ENCODE results near the gene CNNM1. TPM values are rescaled to one million over a fixed set of nuclear protein-coding genes. Genes with fewer than 3 reads are reported as not detected.

CNNM1 gene
- total RNA-seq, 1 experiment from 2014 or later = 0.90 TPM

DNA sequence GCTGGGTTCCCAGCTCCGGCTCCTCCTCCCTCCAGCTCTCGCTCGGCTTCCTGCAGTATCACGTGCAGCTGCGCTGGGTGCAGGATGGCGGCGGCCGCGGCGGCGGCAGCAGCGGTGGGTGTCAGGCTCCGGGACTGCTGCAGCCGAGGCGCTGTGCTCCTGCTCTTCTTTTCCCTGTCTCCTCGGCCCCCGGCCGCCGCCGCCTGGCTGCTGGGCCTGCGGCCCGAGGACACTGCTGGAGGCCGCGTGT is at the start of gene CNNM1 (continued):
- TF ChIP-seq, protein P1, sequence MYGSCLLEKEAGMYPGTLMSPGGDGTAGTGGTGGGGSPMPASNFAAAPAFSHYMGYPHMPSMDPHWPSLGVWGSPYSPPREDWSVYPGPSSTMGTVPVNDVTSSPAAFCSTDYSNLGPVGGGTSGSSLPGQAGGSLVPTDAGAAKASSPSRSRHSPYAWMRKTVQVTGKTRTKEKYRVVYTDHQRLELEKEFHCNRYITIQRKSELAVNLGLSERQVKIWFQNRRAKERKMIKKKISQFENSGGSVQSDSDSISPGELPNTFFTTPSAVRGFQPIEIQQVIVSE (CRISPR knock-in tag; IDR thresholded peaks at IDR 0.05; ENCODE audit: borderline replicate concordance) = no peak
- TF ChIP-seq, protein P2, sequence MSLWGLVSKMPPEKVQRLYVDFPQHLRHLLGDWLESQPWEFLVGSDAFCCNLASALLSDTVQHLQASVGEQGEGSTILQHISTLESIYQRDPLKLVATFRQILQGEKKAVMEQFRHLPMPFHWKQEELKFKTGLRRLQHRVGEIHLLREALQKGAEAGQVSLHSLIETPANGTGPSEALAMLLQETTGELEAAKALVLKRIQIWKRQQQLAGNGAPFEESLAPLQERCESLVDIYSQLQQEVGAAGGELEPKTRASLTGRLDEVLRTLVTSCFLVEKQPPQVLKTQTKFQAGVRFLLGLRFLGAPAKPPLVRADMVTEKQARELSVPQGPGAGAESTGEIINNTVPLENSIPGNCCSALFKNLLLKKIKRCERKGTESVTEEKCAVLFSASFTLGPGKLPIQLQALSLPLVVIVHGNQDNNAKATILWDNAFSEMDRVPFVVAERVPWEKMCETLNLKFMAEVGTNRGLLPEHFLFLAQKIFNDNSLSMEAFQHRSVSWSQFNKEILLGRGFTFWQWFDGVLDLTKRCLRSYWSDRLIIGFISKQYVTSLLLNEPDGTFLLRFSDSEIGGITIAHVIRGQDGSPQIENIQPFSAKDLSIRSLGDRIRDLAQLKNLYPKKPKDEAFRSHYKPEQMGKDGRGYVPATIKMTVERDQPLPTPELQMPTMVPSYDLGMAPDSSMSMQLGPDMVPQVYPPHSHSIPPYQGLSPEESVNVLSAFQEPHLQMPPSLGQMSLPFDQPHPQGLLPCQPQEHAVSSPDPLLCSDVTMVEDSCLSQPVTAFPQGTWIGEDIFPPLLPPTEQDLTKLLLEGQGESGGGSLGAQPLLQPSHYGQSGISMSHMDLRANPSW (CRISPR knock-in tag; conservative IDR thresholded peaks at IDR 0.05; ENCODE audit: low read depth) = no peak
- no peak for TF ChIP-seq ZNF219 (CRISPR knock-in tag; IDR thresholded peaks at IDR 0.05; ENCODE audit: borderline replicate concordance)
- no peak for TF ChIP-seq GTF2I (CRISPR knock-in tag; conservative IDR thresholded peaks at IDR 0.05)
- TF ChIP-seq ZNF671 (CRISPR knock-in tag; IDR thresholded peaks at IDR 0.05) = no peak
- TF ChIP-seq JUN (CRISPR knock-in tag; IDR thresholded peaks at IDR 0.05) = no peak
- TF ChIP-seq GRHL2 (CRISPR knock-in tag; IDR thresholded peaks at IDR 0.05; ENCODE audit: insufficient replicate concordance, severe bottlenecking) = no peak
- TF ChIP-seq, protein P3, sequence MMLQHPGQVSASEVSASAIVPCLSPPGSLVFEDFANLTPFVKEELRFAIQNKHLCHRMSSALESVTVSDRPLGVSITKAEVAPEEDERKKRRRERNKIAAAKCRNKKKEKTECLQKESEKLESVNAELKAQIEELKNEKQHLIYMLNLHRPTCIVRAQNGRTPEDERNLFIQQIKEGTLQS (CRISPR knock-in tag; conservative IDR thresholded peaks at IDR 0.05) = no peak
- TF ChIP-seq, protein P4, sequence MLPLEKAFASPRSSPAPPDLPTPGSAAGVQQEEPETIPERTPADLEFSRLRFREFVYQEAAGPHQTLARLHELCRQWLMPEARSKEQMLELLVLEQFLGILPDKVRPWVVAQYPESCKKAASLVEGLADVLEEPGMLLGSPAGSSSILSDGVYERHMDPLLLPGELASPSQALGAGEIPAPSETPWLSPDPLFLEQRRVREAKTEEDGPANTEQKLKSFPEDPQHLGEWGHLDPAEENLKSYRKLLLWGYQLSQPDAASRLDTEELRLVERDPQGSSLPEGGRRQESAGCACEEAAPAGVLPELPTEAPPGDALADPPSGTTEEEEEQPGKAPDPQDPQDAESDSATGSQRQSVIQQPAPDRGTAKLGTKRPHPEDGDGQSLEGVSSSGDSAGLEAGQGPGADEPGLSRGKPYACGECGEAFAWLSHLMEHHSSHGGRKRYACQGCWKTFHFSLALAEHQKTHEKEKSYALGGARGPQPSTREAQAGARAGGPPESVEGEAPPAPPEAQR (CRISPR knock-in tag; IDR thresholded peaks at IDR 0.05) = no peak
- no peak for TF ChIP-seq MXD4 (CRISPR knock-in tag; IDR thresholded peaks at IDR 0.05; ENCODE audit: borderline replicate concordance)

DNA sequence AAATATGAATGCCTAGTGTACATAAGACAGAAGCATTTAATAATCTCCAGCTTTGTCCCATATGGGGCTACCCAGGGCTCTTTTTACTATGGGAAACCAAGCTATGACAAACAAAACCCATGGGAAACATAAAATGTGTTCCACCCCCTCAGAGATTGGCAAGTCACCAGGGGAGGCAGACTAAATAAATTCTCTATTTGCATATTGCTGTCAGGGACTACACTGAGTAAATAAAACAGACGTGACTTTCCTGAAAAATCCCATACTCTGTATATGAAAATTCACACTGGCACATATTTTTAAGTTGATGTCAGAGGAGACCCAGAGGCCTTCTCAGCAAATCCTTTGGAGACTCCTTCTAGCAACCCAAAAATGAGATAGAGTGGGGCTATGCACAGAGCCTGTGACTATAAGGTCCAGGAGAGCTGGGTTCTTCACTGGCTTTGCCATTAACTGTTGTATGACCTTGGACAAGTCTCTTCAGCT is 49.5 kb upstream of the CNNM1 start:
- Mint-ChIP-seq H3K36me3 (peaks cover 9% of the 10 kb centered on the region), H3K4me1 (peaks cover 14% of the 10 kb centered on the region), H3K9me3 (peaks cover 17% of the 10 kb centered on the region), H3K4me3 (no peak overlapping the region), H3K27ac (no peak overlapping the region), H3K27me3 (ENCODE audit: low read depth) (no peaks in the 10 kb centered on the region; the same call in 1 of the 2 replicates)
- ChIA-PET CTCF (interaction anchor here (1.0 to 1.3 kb wide), 3 partner anchors 425 to 813 kb away, joined by 3 to 5 read pairs (median 4); no protein-coding TSS in a partner anchor), POLR2A (no interaction called here)
- DNase-seq (ENCODE audit: low spot score) = no peak
- TF ChIP-seq HMGA2 (CRISPR knock-in tag; IDR thresholded peaks at IDR 0.05) (no peak), TEAD1 (CRISPR knock-in tag; IDR thresholded peaks at IDR 0.05) (no peak), TEAD4 (CRISPR knock-in tag; IDR thresholded peaks at IDR 0.05) (no peak), RELA (CRISPR knock-in tag; IDR thresholded peaks at IDR 0.05; ENCODE audit: borderline replicate concordance) (no peak), FOXJ3 (CRISPR knock-in tag; IDR thresholded peaks at IDR 0.05; ENCODE audit: borderline replicate concordance) (no peak)
- TF ChIP-seq, protein P5, sequence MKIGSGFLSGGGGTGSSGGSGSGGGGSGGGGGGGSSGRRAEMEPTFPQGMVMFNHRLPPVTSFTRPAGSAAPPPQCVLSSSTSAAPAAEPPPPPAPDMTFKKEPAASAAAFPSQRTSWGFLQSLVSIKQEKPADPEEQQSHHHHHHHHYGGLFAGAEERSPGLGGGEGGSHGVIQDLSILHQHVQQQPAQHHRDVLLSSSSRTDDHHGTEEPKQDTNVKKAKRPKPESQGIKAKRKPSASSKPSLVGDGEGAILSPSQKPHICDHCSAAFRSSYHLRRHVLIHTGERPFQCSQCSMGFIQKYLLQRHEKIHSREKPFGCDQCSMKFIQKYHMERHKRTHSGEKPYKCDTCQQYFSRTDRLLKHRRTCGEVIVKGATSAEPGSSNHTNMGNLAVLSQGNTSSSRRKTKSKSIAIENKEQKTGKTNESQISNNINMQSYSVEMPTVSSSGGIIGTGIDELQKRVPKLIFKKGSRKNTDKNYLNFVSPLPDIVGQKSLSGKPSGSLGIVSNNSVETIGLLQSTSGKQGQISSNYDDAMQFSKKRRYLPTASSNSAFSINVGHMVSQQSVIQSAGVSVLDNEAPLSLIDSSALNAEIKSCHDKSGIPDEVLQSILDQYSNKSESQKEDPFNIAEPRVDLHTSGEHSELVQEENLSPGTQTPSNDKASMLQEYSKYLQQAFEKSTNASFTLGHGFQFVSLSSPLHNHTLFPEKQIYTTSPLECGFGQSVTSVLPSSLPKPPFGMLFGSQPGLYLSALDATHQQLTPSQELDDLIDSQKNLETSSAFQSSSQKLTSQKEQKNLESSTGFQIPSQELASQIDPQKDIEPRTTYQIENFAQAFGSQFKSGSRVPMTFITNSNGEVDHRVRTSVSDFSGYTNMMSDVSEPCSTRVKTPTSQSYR (CRISPR knock-in tag; IDR thresholded peaks at IDR 0.05) = no peak
- TF ChIP-seq, protein P6, sequence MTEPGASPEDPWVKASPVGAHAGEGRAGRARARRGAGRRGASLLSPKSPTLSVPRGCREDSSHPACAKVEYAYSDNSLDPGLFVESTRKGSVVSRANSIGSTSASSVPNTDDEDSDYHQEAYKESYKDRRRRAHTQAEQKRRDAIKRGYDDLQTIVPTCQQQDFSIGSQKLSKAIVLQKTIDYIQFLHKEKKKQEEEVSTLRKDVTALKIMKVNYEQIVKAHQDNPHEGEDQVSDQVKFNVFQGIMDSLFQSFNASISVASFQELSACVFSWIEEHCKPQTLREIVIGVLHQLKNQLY (CRISPR knock-in tag; IDR thresholded peaks at IDR 0.05) = no peak
- TF ChIP-seq, protein P7, sequence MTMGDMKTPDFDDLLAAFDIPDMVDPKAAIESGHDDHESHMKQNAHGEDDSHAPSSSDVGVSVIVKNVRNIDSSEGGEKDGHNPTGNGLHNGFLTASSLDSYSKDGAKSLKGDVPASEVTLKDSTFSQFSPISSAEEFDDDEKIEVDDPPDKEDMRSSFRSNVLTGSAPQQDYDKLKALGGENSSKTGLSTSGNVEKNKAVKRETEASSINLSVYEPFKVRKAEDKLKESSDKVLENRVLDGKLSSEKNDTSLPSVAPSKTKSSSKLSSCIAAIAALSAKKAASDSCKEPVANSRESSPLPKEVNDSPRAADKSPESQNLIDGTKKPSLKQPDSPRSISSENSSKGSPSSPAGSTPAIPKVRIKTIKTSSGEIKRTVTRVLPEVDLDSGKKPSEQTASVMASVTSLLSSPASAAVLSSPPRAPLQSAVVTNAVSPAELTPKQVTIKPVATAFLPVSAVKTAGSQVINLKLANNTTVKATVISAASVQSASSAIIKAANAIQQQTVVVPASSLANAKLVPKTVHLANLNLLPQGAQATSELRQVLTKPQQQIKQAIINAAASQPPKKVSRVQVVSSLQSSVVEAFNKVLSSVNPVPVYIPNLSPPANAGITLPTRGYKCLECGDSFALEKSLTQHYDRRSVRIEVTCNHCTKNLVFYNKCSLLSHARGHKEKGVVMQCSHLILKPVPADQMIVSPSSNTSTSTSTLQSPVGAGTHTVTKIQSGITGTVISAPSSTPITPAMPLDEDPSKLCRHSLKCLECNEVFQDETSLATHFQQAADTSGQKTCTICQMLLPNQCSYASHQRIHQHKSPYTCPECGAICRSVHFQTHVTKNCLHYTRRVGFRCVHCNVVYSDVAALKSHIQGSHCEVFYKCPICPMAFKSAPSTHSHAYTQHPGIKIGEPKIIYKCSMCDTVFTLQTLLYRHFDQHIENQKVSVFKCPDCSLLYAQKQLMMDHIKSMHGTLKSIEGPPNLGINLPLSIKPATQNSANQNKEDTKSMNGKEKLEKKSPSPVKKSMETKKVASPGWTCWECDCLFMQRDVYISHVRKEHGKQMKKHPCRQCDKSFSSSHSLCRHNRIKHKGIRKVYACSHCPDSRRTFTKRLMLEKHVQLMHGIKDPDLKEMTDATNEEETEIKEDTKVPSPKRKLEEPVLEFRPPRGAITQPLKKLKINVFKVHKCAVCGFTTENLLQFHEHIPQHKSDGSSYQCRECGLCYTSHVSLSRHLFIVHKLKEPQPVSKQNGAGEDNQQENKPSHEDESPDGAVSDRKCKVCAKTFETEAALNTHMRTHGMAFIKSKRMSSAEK (CRISPR knock-in tag; IDR thresholded peaks at IDR 0.05; ENCODE audit: borderline replicate concordance) = no peak
- TF ChIP-seq, protein P8, sequence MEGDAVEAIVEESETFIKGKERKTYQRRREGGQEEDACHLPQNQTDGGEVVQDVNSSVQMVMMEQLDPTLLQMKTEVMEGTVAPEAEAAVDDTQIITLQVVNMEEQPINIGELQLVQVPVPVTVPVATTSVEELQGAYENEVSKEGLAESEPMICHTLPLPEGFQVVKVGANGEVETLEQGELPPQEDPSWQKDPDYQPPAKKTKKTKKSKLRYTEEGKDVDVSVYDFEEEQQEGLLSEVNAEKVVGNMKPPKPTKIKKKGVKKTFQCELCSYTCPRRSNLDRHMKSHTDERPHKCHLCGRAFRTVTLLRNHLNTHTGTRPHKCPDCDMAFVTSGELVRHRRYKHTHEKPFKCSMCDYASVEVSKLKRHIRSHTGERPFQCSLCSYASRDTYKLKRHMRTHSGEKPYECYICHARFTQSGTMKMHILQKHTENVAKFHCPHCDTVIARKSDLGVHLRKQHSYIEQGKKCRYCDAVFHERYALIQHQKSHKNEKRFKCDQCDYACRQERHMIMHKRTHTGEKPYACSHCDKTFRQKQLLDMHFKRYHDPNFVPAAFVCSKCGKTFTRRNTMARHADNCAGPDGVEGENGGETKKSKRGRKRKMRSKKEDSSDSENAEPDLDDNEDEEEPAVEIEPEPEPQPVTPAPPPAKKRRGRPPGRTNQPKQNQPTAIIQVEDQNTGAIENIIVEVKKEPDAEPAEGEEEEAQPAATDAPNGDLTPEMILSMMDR (IDR thresholded peaks at IDR 0.05) = no peak
- ATAC-seq = no peak
